ENCODE measurements around the gene TMEM132C.
"Not testable (repeated sequence)": the region's sequence is repeated elsewhere in the genome, so short reads cannot be mapped to it uniquely, and the experiment has no call there.

The TMEM132C gene

DNA sequence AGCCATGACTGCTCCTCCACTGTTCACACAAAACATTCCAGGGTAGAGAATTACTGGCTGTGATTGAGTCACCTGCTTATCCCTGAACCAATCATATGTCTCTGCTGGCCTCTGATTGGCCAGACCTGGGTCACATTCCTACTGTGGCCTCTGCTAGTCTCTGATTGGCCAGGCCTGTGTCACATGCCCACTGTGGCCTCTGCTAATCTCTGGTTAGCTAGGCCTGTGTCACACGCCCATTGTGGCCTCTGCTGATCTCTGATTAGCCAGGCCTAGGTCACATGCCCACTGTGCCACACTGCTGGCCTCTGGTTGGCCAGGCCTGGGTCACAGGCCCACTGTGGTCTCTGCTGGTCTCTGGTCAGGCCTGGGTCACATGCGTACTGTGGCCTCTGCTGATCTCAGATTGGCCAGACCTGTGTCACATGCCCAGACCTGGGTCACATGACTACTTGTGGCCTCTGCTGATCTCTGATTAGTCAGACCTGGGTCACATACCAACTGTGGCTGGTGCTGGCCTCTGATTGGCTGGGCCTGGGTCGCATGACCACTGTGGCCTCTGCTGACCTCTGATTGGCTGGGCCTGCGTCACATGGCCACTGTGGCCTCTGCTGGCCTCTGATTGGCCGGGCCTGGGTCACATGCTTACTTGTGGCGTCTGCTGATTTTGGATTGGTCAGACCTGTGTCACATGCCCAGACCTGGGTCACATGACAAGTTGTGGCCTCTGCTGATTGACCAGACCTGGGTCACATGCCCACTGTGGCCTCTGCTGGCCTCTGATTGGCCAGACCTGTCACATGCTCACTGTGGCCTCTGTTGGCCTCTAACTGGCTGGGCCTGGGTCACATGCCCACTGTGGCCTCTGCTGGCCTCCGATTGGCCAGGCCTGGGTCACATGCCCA is 305.2 kb downstream of the TMEM132C start:
- no peak for DNase-seq

DNA sequence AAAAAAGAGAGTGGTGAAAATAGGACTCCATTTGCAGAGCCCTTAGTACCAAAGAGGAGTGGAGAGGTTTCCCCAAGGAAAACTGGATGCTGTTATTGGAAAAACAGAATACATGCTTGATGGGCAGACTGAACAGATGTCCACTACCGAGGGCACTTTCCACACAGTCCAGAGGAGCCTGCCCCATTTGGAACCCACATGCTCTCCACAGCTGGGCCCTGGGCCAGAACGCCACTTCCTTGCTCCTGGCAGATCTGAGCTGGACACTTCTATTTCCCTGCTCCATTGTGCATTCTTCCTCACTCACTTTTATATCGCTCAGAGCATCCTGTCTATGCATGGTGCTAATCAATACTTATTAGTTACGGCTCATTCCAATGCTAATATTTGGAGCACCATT is 306.9 kb downstream of the TMEM132C start:
- no peak for DNase-seq

GRCh38 chr12:128578045-128578444 is 311.1 kb downstream of the TMEM132C start:
- DNase-seq, result no peak

GRCh38 chr12:128581321-128581761 is 314.4 kb downstream of the TMEM132C start:
- DNase-seq, result no peak

DNA sequence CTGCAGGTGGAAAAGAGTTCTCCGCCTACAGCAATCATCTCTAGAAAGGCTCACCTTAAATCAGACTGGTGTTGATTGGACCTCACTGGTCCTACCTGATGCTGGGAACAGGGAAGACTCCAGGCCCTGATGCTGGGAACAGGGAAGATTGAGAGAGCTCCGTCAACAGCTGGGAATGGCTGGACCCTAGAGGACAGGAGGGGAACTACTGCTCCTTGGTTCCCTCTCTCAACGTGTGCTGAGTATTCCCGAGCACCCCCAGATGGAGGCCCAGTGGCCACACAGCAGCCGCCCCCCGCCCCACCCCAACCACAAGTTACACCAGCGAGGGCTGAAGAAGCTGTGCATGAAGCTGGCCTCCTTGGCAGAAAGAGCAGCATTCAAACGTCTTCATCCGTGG is 316.5 kb downstream of the TMEM132C start:
- DNase-seq, result no peak

DNA sequence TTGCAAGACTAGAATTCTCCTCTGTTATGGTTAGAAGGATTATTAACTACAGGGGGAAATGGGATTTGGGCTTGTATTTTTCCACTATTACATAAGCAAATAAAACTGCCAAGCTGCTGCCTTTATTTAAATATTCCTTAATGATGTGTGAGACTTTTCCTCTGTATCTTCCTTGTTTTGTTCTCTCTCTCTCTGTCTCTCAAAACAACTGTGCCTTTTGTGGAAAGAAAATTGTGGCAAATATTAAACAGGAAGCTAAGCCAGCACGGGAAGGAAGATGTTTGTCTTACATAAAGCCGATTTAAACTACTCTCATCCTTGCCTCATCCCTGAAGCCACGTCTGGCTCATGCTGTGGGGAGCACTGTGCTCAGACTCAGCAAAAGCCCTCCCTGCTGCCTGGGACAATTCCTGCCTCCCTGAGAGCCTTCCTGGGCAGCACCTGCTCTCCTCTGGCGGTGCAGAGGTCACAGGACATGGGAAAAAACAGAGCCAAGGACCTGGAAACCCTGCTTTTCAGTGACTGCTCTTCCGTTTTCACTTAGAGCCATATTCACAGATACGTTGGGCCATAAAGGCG is 319.6 kb downstream of the TMEM132C start:
- no peak for DNase-seq

GRCh38 chr12:128587918-128588317 is 320.9 kb downstream of the TMEM132C start:
- DNase-seq, result no peak

GRCh38 chr12:128592220-128592744 is 325.3 kb downstream of the TMEM132C start:
- no peak for DNase-seq

DNA sequence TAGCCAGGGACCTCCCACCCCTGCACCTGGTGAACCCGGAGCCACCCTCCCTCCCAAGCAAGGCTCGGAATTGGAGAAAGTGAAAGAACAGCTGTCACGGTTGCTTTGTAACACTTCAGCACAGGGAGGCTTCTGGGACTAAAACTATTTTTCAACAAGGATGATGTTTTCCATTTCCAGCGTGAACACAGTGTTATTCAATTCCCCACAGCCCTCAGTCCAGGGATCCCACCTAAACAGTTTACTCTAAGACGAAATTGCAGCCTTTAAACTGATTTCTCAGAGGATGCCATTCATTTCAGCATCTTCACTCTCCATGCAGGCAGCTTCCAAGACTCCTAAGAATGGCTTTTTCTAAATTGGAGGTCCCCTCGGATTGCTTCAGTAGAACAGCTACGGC is 327.6 kb downstream of the TMEM132C start:
- no peak for DNase-seq

DNA sequence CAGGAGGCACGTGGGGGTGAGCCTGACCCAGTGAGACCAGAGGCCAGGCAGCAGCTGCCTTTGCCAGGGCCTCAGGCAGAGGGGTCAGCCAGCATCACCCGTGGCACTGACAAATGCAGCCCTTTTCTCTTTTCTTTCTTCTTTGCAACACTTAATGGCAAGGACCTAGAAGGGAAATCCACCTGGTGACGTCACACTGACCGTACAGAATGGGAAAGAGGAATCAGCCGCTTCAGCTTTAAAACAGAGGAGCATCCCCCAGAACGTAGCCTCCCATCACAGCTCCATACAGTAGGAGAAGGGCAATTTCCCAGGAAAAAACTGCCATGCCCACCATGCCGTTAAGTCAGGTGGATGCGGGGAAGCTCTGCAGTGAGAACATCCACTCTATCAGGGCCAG is 328.6 kb downstream of the TMEM132C start:
- DNase-seq, result no peak

DNA sequence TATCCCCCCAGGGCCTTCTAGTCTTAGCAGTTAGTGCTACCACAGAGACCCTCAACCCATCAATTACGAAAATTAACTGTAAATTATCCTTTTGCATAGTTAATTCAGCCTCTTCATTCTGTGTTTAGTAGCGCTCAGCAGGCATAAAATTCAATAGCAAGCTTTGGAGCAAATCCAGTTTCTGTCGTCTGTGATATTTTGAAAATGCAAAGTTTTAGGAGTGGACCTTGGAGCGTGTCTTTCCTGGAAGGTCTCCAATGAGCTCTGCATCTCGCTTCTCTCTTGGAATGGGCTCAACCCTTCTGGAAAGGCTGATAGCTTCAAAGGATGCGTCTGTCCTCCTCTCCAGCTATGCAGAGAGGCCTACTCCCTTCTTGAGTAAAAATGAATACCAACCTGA is 333.9 kb downstream of the TMEM132C start:
- DNase-seq, result no peak

DNA sequence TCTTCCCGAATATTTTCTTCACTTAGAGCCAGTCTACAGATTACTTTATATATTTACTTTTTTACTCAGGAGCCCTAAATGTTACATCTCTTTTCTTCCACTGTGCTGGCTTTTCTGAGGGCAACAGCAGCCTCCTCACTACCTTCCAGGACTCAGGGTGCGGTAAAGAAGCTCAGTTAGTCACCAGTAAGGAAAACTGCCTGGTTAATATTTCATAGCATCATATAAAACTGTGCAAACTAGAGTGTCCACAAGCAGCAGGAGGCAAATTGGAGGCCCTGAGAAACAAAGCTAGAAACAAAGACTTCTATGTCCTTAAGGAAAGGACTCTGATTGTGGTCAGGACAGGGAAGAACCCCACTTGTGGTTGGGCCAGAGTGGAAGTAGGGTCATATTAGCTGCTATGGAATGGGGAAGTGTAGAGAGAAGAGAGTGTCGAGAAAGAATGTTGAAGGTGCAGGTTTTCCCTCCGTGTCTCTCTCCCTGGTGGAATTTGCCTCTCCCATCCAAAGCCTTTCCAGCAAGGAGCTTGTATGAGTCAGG is 336.7 kb downstream of the TMEM132C start:
- DNase-seq, result no peak

- DNase-seq, result not testable (repeated sequence)
Measured at GRCh38 chr12:128604219-128604618, 337.2 kb downstream of the TMEM132C start.

DNA sequence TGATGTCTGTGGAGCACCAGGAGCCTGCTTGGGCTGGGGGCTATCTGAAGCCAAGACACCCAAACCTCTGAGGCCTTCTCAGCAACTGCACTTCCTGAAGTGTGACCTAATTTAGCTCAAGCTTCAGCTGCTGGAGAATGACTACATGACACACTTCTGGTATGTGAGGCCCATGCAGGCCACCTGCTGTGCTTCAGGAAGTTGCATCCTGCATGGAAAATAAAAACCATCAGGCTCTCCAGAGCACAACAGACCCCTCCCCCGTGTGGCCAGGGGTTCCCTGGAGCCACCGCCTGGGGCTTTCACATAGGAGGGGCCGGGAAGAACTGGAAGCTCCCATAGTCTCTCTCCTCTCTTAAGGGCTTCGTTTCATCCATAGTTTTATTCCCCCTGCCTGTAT is 339.1 kb downstream of the TMEM132C start:
- DNase-seq, result no peak

GRCh38 chr12:128606538-128606937 is 339.6 kb downstream of the TMEM132C start:
- DNase-seq, result no peak

- DNase-seq, result no peak
Measured at GRCh38 chr12:128606970-128607369, 340.0 kb downstream of the TMEM132C start.

DNA sequence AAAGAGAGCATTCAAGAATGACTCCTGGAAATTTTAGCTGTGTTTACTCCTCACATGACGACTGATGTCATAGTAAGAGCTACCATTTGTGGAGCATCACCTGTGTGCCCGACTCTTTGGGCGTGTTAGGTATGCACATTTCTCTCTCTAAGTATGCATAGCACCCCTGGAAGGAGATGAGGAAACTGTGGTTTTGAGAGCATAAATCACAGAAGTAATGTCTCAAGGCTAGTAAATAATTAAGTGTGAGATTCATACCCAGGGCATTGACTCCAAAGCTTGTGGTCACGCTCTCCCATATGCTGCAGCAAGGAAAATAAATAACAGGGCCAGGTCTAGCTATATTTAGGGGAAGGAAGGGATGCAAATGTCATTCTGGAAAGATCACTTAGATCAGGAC is 340.7 kb downstream of the TMEM132C start:
- no peak for DNase-seq

GRCh38 chr12:128609861-128610260 is 342.9 kb downstream of the TMEM132C start:
- DNase-seq, result no peak

- DNase-seq, result no peak
Measured at GRCh38 chr12:128611736-128612135, 344.8 kb downstream of the TMEM132C start.

GRCh38 chr12:128612150-128612850 is 345.3 kb downstream of the TMEM132C start:
- no peak for DNase-seq

DNA sequence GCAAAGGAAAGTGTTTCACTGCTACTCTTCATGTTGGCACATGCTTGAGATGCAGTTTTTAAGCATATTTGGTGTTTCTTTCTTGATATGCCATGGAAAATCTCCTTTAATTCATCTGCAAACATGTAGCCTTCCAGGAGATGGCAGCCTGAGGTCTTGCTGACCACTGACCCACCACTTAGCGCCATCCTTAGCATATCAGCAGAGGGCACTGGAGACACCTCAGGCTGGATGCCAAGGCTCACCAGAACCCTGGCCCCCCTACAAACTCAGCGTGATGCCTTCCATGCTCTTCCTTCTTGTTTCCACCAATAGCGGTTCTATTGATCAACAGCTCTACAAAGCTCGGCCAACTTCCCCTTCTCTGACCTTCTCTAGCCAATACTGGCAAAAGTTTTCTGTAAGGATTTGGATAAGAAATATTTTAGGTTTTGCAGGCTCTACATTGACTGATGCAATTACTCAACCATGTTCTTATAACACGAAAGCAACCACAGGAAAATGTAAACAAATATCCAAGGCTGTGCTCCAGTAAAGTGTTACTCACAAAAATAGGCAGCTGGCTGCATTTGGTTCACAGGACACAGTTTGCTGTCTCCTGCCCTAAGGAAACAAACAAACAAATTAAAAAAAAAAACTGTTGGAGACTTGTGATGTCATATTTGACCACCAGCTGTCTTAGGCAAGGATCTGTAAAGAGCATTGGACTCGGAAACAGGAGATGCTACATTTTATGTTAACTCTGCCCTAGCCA is 347.0 kb downstream of the TMEM132C start:
- DNase-seq, result no peak

DNA sequence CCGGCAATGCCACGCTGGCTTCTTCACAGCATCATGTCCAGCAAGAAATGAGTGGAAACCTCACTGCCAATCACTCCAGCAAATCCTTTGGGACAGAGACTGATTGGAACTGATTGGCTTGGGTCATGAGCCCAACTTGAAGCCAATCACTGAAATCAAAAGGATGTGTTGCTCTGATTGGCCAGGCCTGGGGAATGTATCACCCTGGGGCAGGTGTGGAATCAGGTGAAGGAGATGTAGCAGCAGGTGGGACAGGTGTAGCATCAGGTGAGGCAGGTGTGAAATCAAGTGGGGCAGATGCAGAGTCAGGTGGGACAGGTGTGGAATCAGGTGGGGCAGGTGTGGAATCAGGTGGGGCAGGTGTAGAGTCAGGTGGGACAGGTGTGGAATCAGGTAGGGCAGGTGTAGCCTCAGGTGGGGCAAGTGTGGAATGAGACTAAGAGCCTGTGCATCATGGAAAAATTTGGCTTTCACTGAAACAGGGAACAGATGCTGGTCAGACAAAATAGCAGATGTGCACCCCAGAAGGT is 350.4 kb downstream of the TMEM132C start:
- DNase-seq, result no peak

All from CD4-positive, alpha-beta T cell treated with Interleukin-15 for 1 hour (primary cell).